ENCODE results near the gene RPL27. TPM values are rescaled to one million over a fixed set of nuclear protein-coding genes. Genes with fewer than 3 reads are reported as not detected.

Gene RPL27
- total and polyA plus RNA-seq, 2 donors (not counting 3 experiments of a cell fraction or from before 2014, with no cell fraction given) = 1,014 to 2,467 TPM

DNA sequence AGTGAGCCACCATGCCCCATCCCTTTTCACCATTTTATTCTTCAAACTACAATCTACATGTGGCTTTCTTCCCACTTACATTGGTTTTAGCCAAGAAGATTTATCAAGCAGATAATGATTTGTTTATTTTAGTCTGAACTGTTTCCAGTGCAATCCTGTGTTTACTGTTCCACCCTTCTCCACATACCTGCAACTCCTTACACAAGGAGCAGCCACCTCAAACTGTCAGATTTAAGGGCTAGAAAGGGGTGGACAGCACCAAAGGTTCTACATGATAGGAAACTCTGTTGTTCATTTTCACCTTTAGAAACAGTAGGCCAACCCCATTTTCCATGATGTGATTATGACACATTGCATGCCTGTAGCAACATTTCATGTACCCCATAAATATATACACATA lies 16.0 kb upstream of the RPL27 start:
- DNase-seq (ENCODE audit: low read depth, low spot score) (no peak), FAIRE-seq (no peak)
- intact Hi-C loops (cut with micrococcal nuclease) (no loop called here), dilution Hi-C loops (cut with MboI; ENCODE audit: extremely low pct_ligation_motif_present, low sequenced_read_pairs) (no loop called here)
- no peak overlapping the region for H3K9ac ChIP-seq (replicated peaks; ENCODE audit: extremely low read depth, insufficient read depth, low read length)
- no peak overlapping the region for H2AFZ ChIP-seq (ENCODE audit: low read depth, low read length)
- no peaks in the 10 kb centered on the region for H3K27me3 ChIP-seq (ENCODE audit: control insufficient read depth in 2 of 2, insufficient read depth in 2 of 2, low read length in 2 of 2)
- H3K9me3 ChIP-seq (replicated peaks; ENCODE audit: control insufficient read depth, insufficient read depth, low read length) = no peaks in the 10 kb centered on the region
- no peaks in the 10 kb centered on the region for H4K20me1 ChIP-seq (replicated peaks; ENCODE audit: control insufficient read depth, extremely low read depth, insufficient read depth, low read length)
- H3K36me3 ChIP-seq (ENCODE audit: control insufficient read depth in 2 of 2, extremely low read depth in 1 of 2, insufficient read depth in 2 of 2, low read length in 2 of 2) = peaks cover 2 to 3% of the 10 kb centered on the region in 2 experiments
- TF ChIP-seq MYC (IDR thresholded peaks at IDR 0.05; ENCODE audit: low read depth, low read length) = no peak
- TF ChIP-seq GATA2 (IDR thresholded peaks at IDR 0.05; ENCODE audit: insufficient read depth, insufficient read length, low read depth, low read length) = no peak
- TF ChIP-seq, protein P1, sequence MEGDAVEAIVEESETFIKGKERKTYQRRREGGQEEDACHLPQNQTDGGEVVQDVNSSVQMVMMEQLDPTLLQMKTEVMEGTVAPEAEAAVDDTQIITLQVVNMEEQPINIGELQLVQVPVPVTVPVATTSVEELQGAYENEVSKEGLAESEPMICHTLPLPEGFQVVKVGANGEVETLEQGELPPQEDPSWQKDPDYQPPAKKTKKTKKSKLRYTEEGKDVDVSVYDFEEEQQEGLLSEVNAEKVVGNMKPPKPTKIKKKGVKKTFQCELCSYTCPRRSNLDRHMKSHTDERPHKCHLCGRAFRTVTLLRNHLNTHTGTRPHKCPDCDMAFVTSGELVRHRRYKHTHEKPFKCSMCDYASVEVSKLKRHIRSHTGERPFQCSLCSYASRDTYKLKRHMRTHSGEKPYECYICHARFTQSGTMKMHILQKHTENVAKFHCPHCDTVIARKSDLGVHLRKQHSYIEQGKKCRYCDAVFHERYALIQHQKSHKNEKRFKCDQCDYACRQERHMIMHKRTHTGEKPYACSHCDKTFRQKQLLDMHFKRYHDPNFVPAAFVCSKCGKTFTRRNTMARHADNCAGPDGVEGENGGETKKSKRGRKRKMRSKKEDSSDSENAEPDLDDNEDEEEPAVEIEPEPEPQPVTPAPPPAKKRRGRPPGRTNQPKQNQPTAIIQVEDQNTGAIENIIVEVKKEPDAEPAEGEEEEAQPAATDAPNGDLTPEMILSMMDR (IDR thresholded peaks at IDR 0.05; ENCODE audit: extremely low read depth in 1 of 2, insufficient read depth in 1 of 2, low read depth in 1 of 2, low read length in 2 of 2) = no peak
- no peak for TF ChIP-seq POLR2A (IDR thresholded peaks at IDR 0.05; ENCODE audit: low read depth, low read length)
- TF ChIP-seq POLR2AphosphoS5 (IDR thresholded peaks at IDR 0.05; ENCODE audit: insufficient read depth, low read depth, low read length) = no peak
- TF ChIP-seq, protein P2, sequence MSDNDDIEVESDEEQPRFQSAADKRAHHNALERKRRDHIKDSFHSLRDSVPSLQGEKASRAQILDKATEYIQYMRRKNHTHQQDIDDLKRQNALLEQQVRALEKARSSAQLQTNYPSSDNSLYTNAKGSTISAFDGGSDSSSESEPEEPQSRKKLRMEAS (IDR thresholded peaks at IDR 0.05; ENCODE audit: insufficient read depth, insufficient read length) = no peak
- TF ChIP-seq EZH2 (IDR thresholded peaks at IDR 0.05; ENCODE audit: borderline replicate concordance, low read depth, low read length, severe bottlenecking) = no peak
- no peak for TF ChIP-seq JUN (IDR thresholded peaks at IDR 0.05; ENCODE audit: borderline replicate concordance, insufficient read depth, insufficient read length, low read depth)
- no peak for TF ChIP-seq FOS (IDR thresholded peaks at IDR 0.05; ENCODE audit: borderline replicate concordance, insufficient read depth, low read length)
- H3K4me2 ChIP-seq (ENCODE audit: insufficient read depth, low read length) = no peak overlapping the region
- POLR2A ChIA-PET = no interaction called here
- CTCF ChIA-PET = interaction anchor here (0.7 to 1.2 kb wide), 2 partner anchors 14 to 49 kb away, joined by 3 read pairs; no protein-coding TSS in a partner anchor
- no peak overlapping the region for H3K4me3 ChIP-seq (replicated peaks in 1 of 3; ENCODE audit: insufficient read depth in 1 of 3, low read depth in 1 of 3, low read length in 3 of 3)
- BruUV-seq (replicated peaks) = TSS peak; percentile 8
- peaks cover 23% of the 10 kb centered on the region for H3K4me1 ChIP-seq (ENCODE audit: control insufficient read depth, extremely low read depth, insufficient read depth, low read length)
- H3K9me1 ChIP-seq (replicated peaks; ENCODE audit: control insufficient read depth, extremely low read depth, insufficient read depth, low read length) = no peaks in the 10 kb centered on the region
- peaks cover 16% of the 10 kb centered on the region for H3K79me2 ChIP-seq (ENCODE audit: control insufficient read depth, insufficient read depth, low read length)
- no peak overlapping the region for H3K27ac ChIP-seq (ENCODE audit: insufficient read depth, low read depth, low read length)

Data from endothelial cell of umbilical vein (primary cell).